HepG2 (cell line): Measurements from ENCODE around the gene ZNF655.

Source experiments
- CENPX ChIP-seq: sonication (generic); formaldehyde crosslinking; IDR thresholded peaks from 2 replicates; pipeline ENCODE4 v1.9.0; 2021; ENCODE audit warnings: mild to moderate bottlenecking, missing genetic modification reagents, moderate library complexity
- POLR2A ChIP-seq, 2 experiments: IDR thresholded peaks; 2 replicates each; pipeline ENCODE4 v1.6.1; 2011; ENCODE audit warnings: low read depth in 2 of 2, low read length in 2 of 2, mild to moderate bottlenecking in 1 of 2, moderate library complexity in 1 of 2; ENCODE audit not compliant: insufficient read depth in 1 of 2
- POLR2AphosphoS2 ChIP-seq: IDR thresholded peaks from 2 replicates; pipeline ENCODE4 v1.6.1; 2011; ENCODE audit warnings: low read depth, low read length, improper control_type of control experiment
- TCF7L2 ChIP-seq: IDR thresholded peaks from 2 replicates; pipeline ENCODE4 v1.6.1; 2011; ENCODE audit warnings: mild to moderate bottlenecking, low read depth, low read length, moderate library complexity
- ZFP41 ChIP-seq: sonication (generic); formaldehyde crosslinking; IDR thresholded peaks from 2 replicates; pipeline ENCODE4 v1.4.0; 2020; ENCODE audit warnings: mild to moderate bottlenecking, missing genetic modification reagents, borderline replicate concordance
- ZNF3 ChIP-seq: IDR thresholded peaks from 2 replicates; pipeline ENCODE4 v1.7.0; 2017; ENCODE audit warnings: inconsistent platforms
- ZNF567 ChIP-seq: sonication (generic); formaldehyde crosslinking; IDR thresholded peaks from 2 replicates; pipeline ENCODE4 v1.8.1; 2023; ENCODE audit warnings: mild to moderate bottlenecking, missing genetic modification reagents, borderline replicate concordance
- ZNF607 ChIP-seq: sonication (generic); formaldehyde crosslinking; IDR thresholded peaks from 2 replicates; pipeline ENCODE4 v1.5.1; 2020; ENCODE audit warnings: missing genetic modification reagents, mild to moderate bottlenecking, borderline replicate concordance
- TF ChIP-seq, protein P1 (sequence below), 2 experiments: fragments of 450-650 bp in 1 of 2; sonication (generic) in 1 of 2; formaldehyde crosslinking; IDR thresholded peaks; 2 replicates each; pipeline versions ENCODE4 v1.5.0 to v1.8.0; 2020 to 2022; ENCODE audit warnings: mild to moderate bottlenecking in 1 of 2, missing genetic modification reagents in 1 of 2

GRCh38 chr7:99607548-99607947 is 49.1 kb downstream of the ZNF655 start:
- TF ChIP-seq CENPX = no peak
- TF ChIP-seq, protein P1, sequence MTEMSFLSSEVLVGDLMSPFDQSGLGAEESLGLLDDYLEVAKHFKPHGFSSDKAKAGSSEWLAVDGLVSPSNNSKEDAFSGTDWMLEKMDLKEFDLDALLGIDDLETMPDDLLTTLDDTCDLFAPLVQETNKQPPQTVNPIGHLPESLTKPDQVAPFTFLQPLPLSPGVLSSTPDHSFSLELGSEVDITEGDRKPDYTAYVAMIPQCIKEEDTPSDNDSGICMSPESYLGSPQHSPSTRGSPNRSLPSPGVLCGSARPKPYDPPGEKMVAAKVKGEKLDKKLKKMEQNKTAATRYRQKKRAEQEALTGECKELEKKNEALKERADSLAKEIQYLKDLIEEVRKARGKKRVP (CRISPR knock-in tag; IDR thresholded peaks at IDR 0.05) = no peak
- TF ChIP-seq POLR2A (IDR thresholded peaks at IDR 0.05; ENCODE audit: insufficient read depth in 1 of 2, low read depth in 2 of 2, low read length in 2 of 2) = no peak
- TF ChIP-seq ZNF3 (CRISPR knock-in tag) = no peak
- no peak for TF ChIP-seq POLR2AphosphoS2
- TF ChIP-seq ZNF567 = no peak
- TF ChIP-seq ZFP41 = no peak
- no peak for TF ChIP-seq ZNF607 (CRISPR knock-in tag)
- no peak for TF ChIP-seq TCF7L2
